ENCODE results near the gene ABLIM1.

DNA sequence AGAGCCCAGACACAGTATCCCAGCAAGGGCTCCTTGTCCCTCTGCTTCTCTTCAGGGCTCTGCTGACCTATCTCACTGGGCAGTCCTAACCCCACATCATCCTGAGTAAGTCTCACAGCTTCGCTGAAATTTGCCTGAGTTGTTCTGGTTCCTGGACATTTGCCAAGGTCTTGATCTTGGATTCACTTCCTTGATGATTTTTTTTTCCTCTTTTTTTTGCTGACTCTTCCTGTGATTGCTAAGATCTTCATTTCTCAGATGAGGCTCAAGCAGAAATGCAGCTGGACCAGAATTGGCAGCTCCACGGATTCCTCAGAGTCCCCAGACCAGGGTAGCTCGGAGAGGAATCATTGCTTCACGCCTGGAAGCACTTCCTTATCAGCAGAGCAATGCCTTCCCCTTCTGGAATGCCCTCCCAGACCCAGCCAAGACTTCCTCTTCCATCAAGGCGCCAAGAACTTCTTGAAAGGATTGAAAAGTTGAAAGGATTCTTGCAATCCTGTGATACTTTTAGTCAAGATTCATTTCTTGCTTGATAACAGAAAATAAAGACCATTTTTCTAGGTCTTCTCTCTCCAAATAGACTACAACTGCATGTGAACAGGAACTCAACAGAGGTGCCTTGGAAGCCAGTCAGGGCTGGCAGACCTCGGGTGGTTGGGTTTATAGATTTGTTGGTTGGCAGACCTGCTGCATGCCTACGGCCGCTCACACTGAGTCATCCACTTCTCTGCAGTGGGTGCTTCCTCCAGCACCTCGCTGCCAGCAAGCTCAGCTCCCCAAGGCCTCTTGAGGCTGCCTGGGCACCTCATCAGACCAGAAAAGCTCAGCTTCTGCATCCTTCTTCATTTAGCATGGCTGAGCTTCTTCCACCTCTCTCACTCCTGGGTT lies 244.9 kb downstream of the ABLIM1 start:
- TF ChIP-seq EP300 (IDR thresholded peaks at IDR 0.05) (no peak), POLR2A (IDR thresholded peaks at IDR 0.05) (no peak)
- TF ChIP-seq, protein P1, sequence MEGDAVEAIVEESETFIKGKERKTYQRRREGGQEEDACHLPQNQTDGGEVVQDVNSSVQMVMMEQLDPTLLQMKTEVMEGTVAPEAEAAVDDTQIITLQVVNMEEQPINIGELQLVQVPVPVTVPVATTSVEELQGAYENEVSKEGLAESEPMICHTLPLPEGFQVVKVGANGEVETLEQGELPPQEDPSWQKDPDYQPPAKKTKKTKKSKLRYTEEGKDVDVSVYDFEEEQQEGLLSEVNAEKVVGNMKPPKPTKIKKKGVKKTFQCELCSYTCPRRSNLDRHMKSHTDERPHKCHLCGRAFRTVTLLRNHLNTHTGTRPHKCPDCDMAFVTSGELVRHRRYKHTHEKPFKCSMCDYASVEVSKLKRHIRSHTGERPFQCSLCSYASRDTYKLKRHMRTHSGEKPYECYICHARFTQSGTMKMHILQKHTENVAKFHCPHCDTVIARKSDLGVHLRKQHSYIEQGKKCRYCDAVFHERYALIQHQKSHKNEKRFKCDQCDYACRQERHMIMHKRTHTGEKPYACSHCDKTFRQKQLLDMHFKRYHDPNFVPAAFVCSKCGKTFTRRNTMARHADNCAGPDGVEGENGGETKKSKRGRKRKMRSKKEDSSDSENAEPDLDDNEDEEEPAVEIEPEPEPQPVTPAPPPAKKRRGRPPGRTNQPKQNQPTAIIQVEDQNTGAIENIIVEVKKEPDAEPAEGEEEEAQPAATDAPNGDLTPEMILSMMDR (IDR thresholded peaks at IDR 0.05): no peak
